IPS-20b (cell line): ENCODE data around the gene AIP.

Experiments used
- H3K27ac ChIP-seq: one replicate; pipeline ENCODE4 v1.5.1; 2013; ENCODE audit warnings: low read length
- H3K27me3 ChIP-seq: 2 replicates; pipeline ENCODE4 v1.6.1; 2013; ENCODE audit warnings: mild to moderate bottlenecking, low read length, inconsistent platforms; ENCODE audit not compliant: insufficient read depth
- H3K36me3 ChIP-seq: 2 replicates; pipeline ENCODE4 v1.6.1; 2013; ENCODE audit warnings: low read depth, mild to moderate bottlenecking, inconsistent platforms, low read length, moderate library complexity; ENCODE audit not compliant: insufficient read depth
- H3K4me1 ChIP-seq: 2 replicates; pipeline ENCODE4 v1.6.1; 2013; ENCODE audit warnings: mild to moderate bottlenecking, control low read depth, inconsistent platforms, low read length, moderate library complexity; ENCODE audit not compliant: insufficient read depth
- H3K4me3 ChIP-seq: 2 replicates; pipeline ENCODE4 v1.5.1; 2013; ENCODE audit warnings: mild to moderate bottlenecking, low read length, inconsistent platforms
- H3K9ac ChIP-seq: 2 replicates; pipeline ENCODE4 v1.6.1; 2013; ENCODE audit warnings: low read depth, mild to moderate bottlenecking, inconsistent platforms, low read length, moderate library complexity
- H3K9me3 ChIP-seq: 2 replicates; pipeline ENCODE4 v1.6.1; 2013; ENCODE audit warnings: mild to moderate bottlenecking, low read depth, low read length, inconsistent platforms; ENCODE audit not compliant: insufficient read depth

AIP gene

DNA sequence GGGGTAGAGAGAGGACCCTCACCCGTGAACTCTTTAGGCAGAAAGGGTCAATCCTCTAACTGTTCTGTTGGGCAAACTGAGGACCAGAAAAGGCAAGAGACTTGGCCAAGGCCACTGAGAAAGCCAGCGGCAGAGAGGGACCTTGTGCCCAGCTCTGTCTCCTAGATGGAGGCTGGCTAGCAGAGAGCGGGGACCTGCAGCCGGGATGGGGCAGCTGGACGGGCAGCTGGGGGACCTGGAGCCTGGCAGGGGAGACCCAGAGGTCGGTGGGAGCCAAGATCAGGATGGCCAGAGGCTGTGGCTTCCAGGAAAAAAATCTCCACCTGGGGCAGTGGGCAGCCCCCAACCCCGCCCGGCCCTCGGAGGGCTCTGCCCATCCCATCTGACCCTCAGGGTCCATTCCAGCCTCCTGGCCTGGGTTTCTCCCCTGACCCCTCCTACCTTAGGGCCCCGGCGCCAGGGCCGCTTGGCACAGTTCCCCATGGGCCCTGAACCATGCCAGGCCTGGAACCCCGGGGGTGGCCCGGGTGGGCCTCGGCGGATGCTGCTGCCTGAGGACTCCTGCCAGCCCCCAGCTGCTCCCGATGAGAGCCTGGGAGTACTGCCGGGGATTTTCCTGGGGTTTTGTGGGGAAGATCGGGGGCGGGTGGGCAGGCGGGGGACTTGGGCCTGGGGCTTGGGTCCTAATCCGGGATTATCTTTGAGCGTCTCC, 40.2 kb downstream of the AIP start, which contains the start of gene CABP2:
TSS of gene CABP2 (minus strand) at position 603 of the 712 bp plus-strand sequence. CDS start at position 483, 120 bp downstream.
- H3K4me3 ChIP-seq: no peak within 1 kb of the TSS
- H3K27me3 ChIP-seq: no peaks in the 10 kb centered on the region
- H3K27ac ChIP-seq: no peak within 1 kb of the TSS
- H3K9me3 ChIP-seq: no peaks in the 10 kb centered on the region
- no peaks in the 10 kb centered on the region for H3K4me1 ChIP-seq
- H3K9ac ChIP-seq: no peak within 1 kb of the TSS
- H3K36me3 ChIP-seq: no peaks in the 10 kb centered on the region

DNA sequence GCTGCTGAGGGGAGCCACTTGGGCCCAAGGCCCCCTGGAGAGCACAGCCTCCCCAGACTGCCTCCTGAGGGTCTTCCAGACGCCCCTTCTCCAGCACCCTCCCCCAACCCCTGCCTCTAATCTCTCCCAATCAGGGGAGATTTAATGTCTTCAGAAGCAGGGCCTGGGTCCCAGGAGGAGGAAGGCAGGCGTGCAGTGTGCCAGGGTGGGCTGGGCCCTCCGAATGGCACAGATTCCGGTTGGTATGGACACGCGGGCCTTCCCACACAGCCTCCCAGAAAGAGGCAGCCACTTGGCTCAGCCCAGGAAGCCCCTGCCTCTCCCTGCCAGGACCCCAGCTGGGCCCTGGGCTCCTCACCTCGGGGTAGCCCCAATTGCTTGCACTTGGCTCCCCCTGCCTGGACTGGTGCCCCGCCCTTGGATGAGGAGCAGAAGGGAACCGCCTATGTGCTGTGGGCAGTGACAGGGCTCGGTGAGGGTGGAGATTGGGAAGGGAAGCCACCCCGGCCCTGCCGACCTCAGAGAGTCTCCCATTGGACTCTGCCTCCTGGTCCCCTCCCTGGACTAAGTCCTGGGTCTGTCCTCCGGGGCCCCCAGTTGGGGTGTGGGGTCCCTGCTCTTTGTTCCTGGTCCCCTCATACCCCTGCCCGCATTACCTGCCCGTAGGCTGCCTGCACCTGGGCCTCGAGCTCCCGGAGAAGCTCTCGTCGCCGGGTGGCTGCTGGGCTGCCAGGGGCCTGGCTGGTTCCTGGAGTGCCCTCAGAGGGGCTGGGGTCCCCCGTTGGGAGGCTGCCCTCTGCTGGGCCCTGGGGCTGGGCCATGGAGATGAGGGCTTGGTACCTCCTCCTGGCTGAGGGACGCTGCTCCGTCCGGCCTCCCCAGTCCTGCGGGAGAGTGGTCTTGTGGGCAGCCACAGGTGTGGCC, 41.0 kb downstream of the AIP start:
- no peaks in the 10 kb centered on the region for H3K27me3 ChIP-seq

DNA sequence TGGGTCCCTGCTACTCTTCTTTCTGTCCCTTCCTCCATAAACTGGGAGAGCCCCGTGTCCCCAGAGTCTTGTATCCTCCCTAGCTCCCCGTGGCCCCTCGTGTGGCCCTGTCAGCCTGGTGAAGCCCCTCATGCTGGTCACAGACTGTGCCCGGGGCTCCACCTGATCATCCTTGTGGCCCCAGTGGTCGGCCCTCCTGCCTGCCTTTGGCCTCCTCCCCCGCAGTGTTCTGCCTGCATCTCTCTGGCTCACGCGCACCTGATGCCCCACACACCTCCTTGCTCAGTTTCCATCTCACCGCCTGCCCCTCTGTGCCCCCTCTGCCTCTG, 41.6 kb downstream of the AIP start:
- Histone ChIP-seq H3K36me3 (no peaks in the 10 kb centered on the region), H3K9me3 (no peaks in the 10 kb centered on the region), H3K27ac (no peak overlapping the region), H3K4me1 (no peaks in the 10 kb centered on the region), H3K27me3 (no peaks in the 10 kb centered on the region), H3K4me3 (no peak overlapping the region), H3K9ac (no peak overlapping the region)

More for the DNA sequence above, 41.0 kb downstream of the AIP start:
- Histone ChIP-seq H3K9me3 (no peaks in the 10 kb centered on the region), H3K9ac (no peak overlapping the region), H3K4me1 (no peaks in the 10 kb centered on the region), H3K27ac (no peak overlapping the region), H3K4me3 (no peak overlapping the region), H3K36me3 (no peaks in the 10 kb centered on the region)

DNA sequence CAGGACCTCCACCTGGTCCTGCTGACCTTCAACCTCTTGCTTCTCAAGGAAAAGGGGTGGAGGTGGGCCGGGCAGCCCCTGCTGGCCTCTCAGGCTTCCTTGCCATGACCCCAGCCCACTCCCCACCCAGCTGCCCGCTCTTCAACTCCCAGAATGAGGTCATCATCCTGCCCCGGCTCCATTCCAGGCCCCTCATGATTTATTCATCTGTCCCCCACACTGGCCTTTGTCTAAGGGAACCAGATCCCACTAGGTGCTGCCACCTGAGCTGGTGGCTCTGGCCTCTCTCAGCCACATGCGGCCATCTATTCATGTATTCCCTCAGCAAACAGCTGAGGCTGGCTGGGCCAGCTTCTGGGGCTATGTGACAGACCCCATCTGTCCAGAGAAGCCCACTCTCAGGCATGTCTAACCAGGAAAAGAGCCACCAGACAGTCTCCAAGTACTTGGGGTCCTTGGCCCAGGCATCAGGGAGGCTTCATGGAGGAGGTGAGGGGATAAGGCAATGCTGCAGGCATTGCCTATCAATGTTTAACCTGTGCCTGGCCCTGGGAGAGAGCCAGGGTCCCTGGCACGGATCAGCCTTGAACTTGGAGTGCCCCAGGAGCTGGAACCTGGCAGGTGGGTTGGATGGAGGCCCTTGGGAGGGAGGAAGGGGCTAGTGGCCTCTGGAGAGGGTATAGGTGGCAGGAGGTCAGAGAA, 42.6 kb downstream of the AIP start:
- no peaks in the 10 kb centered on the region for H3K27me3 ChIP-seq

DNA sequence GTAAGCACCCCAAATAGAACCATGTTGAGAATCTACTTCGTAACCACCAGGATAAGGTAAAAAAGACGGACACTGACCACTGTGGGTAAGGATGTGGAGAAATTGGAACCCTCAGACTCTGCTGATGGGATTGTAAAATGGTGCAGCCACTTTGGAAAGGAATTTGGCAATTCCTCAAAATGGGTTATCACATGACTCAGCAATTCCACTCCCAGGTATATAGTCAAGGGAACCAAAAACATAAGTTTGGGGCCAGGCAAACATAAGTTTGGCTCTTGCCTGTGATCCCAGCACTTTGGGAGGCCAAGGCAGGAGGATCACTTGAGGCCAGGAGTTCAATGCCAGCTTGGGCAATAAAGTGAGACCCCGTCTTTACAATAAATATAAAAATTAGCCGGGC, 45.5 kb downstream of the AIP start:
- Histone ChIP-seq H3K36me3 (no peaks in the 10 kb centered on the region), H3K9me3 (peaks cover 11% of the 10 kb centered on the region), H3K4me3 (no peak overlapping the region), H3K27ac (no peak overlapping the region), H3K9ac (no peak overlapping the region), H3K4me1 (no peaks in the 10 kb centered on the region), H3K27me3 (no peaks in the 10 kb centered on the region)

More for the DNA sequence above, 42.6 kb downstream of the AIP start:
- H3K4me3 ChIP-seq: no peak overlapping the region
- H3K9me3 ChIP-seq: no peaks in the 10 kb centered on the region
- H3K9ac ChIP-seq: no peak overlapping the region
- no peak overlapping the region for H3K27ac ChIP-seq
- no peaks in the 10 kb centered on the region for H3K36me3 ChIP-seq
- H3K4me1 ChIP-seq: no peaks in the 10 kb centered on the region

DNA sequence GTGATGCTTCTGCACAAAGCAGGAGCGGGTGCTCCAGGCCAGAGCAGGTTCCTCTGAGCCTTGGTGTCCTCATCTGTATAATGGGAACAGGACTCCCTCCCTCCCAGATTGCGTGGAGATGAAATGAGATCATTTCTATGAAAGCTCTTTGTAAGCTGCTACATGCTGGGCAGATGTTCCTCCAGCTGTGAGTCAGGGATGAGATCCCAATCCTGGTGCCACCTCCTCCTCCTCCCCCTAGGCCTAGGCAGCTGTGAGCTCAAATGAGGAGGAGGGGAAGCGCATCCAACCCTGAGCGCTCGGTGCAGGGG, 47.4 kb downstream of the AIP start:
- Histone ChIP-seq H3K4me3 (no peak overlapping the region), H3K27ac (no peak overlapping the region), H3K9ac (no peak overlapping the region), H3K9me3 (peaks cover 26% of the 10 kb centered on the region), H3K27me3 (no peaks in the 10 kb centered on the region), H3K36me3 (no peaks in the 10 kb centered on the region), H3K4me1 (no peaks in the 10 kb centered on the region)

DNA sequence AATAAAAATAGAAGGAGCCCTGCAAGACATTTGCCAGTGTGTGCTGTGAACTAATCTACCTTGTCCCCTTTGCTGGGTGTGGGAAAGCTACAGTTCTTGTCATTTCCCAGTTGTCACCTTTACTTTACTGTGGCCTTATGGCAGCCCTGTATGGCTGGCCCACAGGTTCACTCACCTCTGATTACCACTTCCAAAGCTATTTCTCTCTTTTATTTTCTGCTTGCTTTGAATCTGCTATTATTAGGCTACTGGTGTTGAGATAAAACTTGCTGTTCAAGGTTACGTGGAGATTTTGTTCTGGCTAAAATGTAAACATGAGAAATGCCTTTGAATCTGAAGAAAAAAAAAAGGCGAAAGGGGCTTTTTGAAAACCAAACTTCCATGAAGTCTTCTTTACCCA, 50.1 kb downstream of the AIP start:
- H3K9ac ChIP-seq: no peak overlapping the region
- H3K27ac ChIP-seq: no peak overlapping the region
- no peak overlapping the region for H3K4me3 ChIP-seq
- no peaks in the 10 kb centered on the region for H3K4me1 ChIP-seq
- no peaks in the 10 kb centered on the region for H3K36me3 ChIP-seq
- peaks cover 39% of the 10 kb centered on the region for H3K9me3 ChIP-seq
- H3K27me3 ChIP-seq: no peaks in the 10 kb centered on the region

DNA sequence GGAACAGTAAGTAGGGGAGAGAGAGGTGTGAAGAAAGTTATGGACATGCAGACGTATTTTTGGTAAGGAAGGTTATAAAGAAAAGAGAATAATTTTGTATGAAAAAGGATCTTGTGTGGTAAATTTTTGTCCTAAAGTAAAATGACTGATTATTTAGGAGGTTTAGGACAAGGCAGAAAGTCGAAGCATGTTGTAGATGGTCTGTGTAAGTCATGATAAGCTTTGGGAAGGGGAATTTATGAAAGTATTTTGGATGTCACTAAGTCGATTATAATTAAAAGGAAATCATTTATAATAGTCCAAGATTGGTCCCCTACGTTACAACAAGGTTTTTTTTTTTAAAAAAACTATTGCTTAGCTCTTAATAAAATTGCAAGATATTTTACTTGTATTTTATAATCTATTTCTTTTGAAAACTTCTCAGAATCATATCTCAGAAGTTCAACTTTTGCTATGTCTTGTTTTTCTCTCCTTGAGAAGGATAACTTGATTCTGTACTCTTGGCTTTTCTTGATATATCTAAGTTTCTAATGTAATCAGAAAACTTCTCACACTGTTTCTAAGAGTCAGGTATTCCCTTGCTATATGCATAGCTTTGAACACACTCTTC, 51.3 kb downstream of the AIP start:
- Histone ChIP-seq H3K9me3 (peaks cover 42% of the 10 kb centered on the region), H3K9ac (no peak overlapping the region), H3K4me1 (no peaks in the 10 kb centered on the region), H3K27me3 (no peaks in the 10 kb centered on the region), H3K27ac (no peak overlapping the region), H3K36me3 (no peaks in the 10 kb centered on the region), H3K4me3 (no peak overlapping the region)

DNA sequence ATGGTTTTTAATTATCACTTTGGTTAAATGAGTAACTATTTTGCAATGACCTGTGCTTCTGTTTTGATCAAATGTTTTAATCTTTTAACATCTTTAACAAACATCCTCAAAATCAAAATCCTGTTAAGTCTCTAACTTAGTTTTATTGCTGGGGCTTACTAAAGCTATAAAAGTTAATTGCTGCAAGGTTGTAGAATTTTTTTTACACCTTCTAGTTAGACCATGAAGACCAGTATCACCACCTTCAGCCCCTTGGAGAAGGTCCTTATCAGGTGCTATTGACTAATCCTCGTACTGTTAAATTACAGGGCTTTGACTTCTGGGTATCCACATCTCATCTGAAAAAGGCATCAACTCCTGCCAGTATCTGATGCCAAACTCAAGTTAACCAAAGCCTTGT, 52.7 kb downstream of the AIP start:
- H3K27me3 ChIP-seq: no peaks in the 10 kb centered on the region
- peaks cover 42% of the 10 kb centered on the region for H3K9me3 ChIP-seq
- H3K9ac ChIP-seq: no peak overlapping the region
- H3K4me3 ChIP-seq: no peak overlapping the region
- H3K36me3 ChIP-seq: no peaks in the 10 kb centered on the region
- no peak overlapping the region for H3K27ac ChIP-seq
- H3K4me1 ChIP-seq: no peaks in the 10 kb centered on the region

DNA sequence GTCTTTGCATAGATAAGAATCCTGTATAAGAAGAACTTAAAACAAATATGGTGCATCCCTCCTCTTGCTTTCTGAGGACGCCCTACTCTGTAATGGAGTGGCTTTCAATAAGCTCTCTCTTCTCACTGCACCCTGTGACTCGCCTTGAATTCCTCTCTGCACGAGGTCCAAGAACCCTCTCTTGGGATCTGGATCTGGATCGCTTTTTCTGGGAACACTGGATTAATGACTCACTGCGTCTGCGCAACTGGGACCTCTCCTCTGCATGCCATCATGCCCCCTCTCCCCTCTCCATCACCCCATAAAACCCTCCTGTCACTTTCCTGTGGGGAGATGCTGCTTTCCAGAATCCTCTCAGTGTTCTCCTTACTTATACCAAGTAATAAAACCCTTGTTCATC, 55.5 kb downstream of the AIP start:
- Histone ChIP-seq H3K4me3 (no peak overlapping the region), H3K9me3 (peaks cover 32% of the 10 kb centered on the region), H3K27me3 (no peaks in the 10 kb centered on the region), H3K27ac (no peak overlapping the region), H3K9ac (no peak overlapping the region), H3K4me1 (peaks cover 3% of the 10 kb centered on the region; the same call in 1 of the 2 replicates), H3K36me3 (no peaks in the 10 kb centered on the region)

DNA sequence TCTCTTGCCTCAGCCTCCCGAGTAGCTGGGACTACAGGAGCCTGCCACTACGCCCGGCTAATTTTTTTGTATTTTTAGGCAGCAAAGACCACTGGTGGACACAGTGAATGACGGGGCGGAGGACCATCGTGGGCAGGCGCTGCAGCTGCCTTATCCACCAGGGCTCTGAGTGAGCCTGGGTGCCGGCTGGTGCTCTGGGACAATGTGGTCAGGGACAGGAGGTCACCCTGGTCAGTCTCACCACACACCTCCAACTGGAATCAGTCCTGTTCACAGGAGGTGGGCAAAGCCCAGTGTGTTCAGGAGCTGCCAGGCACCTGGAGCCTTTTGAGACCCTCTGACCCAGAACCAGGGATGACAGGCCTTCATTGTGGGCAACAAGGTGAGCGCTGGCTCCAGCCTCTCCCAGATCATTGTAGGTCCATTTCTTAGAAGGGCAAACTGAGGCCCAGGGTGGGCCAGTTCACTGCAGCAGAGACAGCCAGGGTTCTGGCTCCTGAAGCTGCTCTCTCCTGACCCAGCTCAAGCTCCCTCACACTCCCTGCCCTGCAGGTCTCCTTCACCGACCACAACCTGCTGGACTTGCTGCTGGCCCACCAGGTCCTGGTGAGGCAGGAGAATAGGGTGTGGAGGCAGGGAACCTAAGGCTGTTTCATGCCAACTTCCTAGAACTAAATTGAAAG, 56.1 kb downstream of the AIP start:
- H3K9ac ChIP-seq: no peak overlapping the region
- H3K4me3 ChIP-seq: no peak overlapping the region
- H3K36me3 ChIP-seq: no peaks in the 10 kb centered on the region
- no peak overlapping the region for H3K27ac ChIP-seq
- no peaks in the 10 kb centered on the region for H3K27me3 ChIP-seq
- H3K9me3 ChIP-seq: peaks cover 25% of the 10 kb centered on the region
- peaks cover 3% of the 10 kb centered on the region; the same call in 1 of the 2 replicates for H3K4me1 ChIP-seq
